ENCODE measurements around the gene MYH14.

DNA sequence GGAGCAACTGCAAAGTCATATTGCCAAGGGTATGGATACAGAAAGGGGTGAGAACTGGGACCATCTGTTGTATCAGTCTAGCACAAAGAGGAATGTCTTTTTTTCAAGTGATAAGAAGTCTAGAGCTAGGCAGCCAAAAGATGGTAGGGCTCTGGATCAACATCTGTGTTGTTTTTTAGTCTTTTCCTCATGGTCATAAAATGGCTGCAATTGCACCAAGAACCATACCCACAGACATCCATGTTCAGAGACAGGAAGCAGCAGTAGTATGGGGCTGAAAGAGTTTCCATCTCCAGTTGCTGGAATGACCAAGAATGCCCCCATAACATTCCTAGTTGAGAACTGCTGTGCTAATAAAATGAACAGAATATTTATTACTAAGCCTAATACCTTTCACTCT lies 100.1 kb downstream of the MYH14 start:
- TF ChIP-seq GATA2 (IDR thresholded peaks at IDR 0.05; ENCODE audit: low read depth, low read length): no peak
- no peak for TF ChIP-seq GATA3 (IDR thresholded peaks at IDR 0.05; ENCODE audit: low read depth, low read length)

All from SH-SY5Y (cell line).